GM18520 (cell line): ENCODE measurements around the gene PSORS1C1.

Experiments
- ATAC-seq: cut with Tn5 transposase; IDR thresholded peaks from one replicate; pipeline ENCODE4 v1.9.1; 2021; ENCODE audit not compliant: unreplicated experiment

PSORS1C1 gene

DNA sequence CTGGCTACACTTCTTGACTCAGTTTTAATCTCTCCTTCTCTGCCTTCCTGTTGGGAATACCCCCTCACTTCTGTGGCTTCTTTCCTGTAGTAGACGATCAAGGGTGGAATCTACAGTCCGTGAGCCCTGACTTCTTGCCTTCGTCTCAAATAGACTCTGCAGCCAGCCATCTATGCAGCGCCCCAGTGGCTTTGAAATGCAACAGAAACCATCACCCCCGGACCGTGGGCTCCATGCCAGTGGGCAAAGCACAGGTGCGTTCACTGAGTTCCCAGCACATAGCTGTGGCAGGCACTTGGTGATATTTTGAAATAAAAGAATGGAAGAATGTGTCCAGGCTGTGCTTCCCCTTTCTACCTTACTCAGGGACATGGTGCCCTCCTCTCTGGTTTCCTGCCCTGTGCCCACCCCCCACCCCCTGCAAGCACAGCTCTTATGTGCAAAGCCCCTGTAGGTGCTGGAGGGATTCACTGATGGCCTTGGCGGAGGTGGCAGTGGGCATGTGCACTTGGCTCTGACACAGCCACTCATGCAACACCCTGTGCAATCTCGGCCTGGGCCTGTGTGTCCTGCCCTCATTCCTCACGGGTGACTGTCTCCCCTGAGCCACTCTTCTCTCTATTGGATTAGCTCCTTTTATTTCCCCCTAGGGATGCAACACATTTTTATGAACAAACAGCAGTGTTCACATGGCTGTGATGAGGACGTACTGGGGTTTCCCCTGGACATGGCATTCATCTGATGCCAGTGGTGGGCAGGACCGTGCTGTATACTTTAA, 11.2 kb downstream of the PSORS1C1 start:
- no peak for ATAC-seq

DNA sequence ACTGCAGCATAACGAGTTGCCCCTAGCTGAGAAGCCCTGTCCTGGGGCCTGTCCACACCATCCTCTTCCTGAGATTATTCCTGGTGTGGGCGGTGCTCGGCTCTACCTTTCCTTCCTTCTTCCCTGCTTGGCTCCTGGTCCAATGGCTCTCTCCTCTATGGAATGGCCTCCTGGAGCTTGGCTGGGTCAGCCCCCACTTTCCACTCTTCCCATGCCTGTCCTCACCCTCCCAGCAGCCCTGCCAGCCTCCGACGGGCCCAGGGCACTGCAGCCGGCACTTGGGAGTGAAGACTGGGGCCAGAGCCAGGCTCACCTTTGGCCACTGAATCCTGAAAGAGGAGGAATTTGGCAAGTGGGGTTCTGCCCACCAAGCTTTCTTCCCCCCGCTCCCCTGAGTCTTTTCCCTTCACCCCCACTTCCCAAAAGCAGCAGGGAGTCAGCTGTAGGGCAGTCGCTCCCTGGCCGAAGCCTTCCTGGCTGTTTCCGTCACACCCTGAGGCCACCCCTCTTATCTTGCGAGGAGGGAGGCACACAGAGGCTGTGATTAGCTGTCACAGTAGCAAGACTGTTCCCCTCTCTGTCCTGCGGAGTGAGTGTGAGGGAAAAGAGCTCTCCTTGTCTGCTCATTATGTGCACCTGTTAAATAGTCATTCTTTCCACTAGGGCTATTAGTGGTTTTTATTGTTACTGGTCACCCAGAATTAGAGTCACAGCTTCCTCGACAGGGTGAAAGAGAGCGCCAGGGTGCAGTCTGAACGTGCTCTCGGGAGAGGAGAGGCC, 12.0 kb downstream of the PSORS1C1 start:
- no peak for ATAC-seq

DNA sequence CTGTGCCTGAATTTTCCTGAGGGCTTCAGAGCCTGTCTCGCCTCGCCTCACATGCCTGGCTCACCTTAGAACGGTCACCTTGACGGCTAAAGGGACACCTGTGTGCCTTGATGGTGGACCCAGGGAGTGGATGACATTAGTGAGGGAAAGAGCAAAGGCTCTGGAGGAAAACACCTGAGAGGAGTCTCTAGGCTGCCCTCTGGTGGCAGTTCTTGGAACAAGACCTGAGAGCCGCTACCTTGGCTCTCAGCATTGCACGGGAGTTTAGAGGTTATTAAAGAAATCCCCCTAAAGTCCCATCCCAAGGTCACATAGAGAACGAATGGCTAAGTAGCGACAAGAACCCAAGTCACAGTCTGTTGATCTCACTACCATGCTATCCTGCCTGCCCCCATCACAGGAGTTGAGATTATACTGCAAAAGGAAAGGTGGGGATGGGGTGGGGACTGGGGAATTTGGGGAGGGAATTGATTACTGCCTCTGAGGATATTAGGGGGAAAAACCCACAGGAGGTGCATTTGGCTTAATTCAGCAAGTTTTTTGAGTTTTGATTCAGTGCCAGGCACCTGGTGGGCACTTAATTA, 13.6 kb downstream of the PSORS1C1 start:
- ATAC-seq, result no peak

DNA sequence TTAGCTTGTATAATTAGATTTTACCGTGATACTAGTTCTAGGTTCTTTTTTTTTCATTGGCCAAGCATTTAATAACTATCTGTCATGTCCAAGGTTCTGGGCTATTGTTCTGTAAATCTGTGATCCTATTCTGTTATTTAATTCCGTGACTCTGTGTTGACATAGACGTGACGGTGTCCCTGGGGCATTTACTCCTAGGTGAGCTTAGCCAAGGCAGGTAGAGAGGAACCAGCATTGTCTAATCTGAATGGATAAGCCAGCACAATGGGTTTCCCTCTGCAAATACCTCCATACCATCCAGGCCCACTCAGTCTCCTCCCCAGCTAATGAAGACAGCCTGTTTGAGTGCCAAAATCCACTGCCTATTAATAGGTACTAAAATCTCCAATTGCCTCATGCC, 14.5 kb downstream of the PSORS1C1 start:
- ATAC-seq, result no peak

DNA sequence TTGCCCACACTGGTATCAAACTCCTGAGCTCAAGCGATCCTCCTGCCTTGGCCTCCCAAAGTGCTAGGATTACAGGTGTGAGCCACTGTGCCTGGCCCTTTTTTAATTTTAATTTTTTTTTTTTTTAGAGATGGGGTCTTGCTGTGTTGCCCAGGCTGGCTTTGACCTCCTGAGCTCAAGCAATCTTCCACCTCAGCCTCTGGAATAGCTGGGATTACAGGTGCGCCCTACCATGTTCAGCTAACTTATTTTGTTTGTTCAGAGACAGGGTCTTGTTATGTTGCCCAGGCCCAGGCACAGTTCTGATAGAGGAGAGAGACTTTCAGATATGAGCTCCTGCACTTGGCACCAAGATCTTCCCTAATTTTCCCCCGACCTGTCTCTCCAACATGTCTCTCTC, 16.2 kb downstream of the PSORS1C1 start:
- ATAC-seq, result no peak

DNA sequence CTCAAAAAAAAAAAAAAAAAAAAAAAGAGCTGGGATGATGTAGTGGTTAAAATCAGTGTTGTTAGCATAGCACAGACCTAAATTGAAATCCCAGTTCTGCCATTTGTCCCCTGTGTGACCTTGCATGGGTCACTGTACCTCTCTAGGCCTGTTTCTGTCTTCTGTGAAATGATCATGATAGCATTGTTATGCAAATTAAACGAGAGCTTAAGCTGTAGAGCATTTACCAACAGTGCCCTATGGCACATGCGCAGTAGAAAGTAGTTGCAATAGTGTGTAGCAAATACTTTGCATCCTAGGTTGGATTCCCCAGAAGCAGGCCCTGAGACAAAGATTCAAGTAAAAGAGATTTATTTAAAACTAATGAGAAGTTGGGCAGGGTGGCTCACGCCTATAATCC, 17.0 kb downstream of the PSORS1C1 start:
- no peak for ATAC-seq

DNA sequence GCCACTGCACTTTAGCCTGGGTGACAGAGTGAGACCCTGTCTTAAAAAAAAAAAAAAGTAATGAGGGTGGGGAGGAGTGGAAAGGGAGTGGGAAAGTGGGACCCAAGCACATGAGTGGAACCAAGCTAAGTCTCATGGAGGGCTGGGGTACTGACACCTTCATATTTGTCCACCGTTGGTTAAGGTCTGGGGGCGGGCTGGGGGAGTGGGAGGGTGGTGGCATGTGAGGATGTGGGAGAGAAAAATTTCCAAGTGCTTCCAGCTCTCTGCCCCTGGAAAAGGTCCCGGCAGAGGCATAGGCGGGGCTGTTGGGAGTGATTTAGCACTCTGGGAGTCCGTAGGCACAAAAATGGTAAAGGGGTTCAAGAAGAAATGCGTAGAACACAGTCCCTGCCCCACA, 18.2 kb downstream of the PSORS1C1 start:
- ATAC-seq, result no peak

DNA sequence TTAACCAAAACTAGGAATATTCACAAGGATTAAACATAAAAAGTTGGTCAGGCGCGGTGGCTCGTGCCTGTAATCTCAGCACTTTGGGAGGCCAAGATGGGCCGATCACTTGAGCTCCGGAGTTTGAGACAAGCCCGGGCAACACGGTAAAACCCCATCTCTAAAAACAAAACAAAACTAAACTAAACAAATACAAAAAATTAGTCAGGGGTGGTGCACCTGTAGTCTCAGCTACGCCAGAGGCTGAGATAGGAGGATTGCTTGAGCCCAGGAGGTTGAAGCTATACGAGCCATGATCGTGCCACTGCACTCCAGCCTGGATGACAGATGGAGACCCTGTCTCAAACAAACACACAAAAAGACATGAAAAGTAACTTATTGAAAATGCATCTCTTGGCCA, 21.1 kb downstream of the PSORS1C1 start:
- ATAC-seq, result no peak

DNA sequence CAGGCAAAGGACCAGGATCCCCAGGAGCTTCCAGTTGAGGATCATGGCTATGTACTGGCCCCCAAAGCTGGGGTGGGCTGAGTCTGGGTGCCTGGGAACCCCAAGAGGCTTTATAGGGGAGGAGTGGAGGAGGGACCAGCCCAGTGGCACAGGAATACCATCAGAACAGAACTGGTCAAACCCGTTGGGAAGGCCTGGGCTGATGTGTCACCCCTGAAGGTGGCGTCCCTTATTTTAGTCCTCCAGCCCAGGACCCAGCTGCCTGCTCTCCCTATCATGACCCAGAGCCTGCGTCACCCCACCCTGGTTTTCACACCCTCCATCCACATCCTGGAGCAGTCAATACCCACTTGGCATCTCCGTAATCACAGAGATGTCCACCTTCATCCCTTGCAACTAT, 24.4 kb downstream of the PSORS1C1 start, which contains the start of gene PSORS1C2:
Gene PSORS1C2, minus strand, starts transcription at position 85 of the 400 bp plus-strand sequence. Its CDS starts 40 bp downstream, at position 45.
- ATAC-seq, result no peak

DNA sequence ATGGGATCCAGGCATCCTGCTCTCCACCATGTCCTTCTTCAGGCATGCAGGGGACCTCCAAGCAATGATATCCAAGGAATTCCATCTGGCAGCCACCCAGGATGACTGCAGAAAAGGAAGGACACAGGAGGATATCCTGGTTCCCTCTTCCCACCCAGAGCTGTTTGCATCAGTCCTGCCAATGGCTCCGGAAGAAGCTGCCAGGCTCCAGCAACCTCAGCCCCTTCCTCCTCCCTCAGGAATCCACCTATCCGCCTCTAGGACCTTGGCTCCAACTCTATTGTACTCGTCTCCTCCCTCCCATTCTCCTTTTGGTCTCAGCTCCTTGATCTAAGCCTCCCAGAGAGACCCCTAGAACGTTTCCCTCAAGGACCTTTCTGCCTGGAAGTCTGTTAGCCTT, 25.0 kb downstream of the PSORS1C1 start:
- no peak for ATAC-seq

DNA sequence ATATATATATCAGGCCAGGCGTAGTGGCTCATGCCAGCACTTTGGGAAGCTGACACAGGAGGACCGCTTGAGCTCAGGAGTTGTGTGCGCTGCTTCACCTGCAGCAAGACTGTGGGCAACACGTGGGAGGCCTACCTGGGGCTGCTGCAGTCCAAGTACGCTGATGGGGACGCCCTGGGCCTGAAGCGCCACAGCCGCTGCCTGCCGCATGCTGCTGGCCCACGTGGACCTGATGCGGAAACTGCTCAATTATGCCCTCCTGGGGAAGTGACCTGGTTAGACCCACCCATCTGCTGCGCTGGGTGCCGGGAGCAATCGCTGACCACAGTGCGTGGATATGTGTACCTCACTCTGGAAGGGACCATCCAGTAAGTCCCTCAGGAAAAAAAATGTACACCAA, 26.0 kb downstream of the PSORS1C1 start:
- no peak for ATAC-seq

DNA sequence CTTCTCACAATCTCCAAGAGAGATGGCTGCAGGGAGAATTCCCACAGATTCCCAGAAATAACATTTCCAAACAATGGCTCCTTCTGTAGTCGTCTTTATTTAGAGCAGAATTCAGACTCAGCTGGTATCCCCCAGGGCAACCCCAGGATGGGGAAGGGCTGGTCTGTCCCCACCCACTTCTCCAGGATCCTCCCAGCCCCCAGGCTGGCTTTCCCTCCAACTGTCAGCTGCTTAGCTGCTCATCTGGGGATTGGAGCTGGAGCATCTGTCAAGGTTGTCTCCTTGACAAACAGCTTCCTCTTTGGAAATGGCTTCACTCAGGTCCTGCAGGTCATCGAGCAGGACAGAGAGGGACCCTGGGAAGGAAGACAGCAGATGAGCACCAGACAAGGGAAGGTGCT, 27.8 kb downstream of the PSORS1C1 start:
- ATAC-seq, result no peak

DNA sequence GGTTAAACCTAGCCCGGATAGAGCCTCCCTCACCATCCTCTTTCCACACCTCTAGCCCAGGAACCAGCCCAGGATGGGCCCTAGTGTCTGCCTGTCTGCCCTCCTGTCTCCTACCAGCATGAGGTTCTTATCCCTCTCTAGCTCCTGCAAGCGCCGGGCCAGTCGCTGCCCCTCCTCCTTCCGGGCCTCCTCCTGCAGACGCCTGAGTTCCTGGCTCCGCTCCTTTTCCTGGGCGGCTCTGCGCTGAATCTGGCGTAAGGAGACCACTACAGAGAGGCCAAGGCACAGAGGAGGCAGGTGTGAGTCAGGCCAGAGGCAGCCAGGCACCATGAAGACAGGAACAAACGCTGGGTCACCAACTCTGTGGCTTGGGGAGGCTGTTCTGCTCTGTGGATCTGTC, 28.5 kb downstream of the PSORS1C1 start:
- ATAC-seq, result no peak

DNA sequence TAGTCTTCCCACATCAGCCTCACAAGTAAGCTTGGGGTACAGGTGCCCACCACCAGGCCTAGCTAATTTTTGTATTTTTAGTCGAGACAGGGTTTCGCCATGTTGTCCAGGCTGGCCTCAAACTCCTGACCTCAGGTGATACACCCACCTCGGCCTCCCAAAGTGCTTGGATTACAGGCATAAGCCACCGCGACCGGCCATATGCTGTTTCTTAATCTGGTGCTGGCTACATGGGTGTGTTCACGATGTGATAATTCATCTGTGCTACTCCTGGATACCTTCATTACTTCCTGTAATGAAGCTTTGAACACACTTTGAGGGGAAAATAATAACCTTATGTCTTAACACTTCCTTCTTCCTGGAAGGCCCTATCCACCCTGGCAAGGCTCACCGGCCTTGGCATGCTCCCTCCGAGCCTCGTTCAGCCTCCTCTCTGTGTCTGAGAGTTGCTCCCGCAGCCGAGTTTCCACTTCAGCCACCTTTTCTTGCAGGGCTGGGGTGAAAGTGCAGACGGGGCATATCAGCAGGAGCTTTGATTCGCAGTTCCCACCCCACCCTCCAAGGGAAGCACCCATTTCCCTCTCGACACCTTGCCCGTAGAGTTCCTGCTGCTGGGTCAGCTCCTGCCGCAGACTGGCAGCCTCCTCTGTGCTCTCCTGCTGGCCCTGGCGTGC, 29.8 kb downstream of the PSORS1C1 start:
- ATAC-seq, result no peak

DNA sequence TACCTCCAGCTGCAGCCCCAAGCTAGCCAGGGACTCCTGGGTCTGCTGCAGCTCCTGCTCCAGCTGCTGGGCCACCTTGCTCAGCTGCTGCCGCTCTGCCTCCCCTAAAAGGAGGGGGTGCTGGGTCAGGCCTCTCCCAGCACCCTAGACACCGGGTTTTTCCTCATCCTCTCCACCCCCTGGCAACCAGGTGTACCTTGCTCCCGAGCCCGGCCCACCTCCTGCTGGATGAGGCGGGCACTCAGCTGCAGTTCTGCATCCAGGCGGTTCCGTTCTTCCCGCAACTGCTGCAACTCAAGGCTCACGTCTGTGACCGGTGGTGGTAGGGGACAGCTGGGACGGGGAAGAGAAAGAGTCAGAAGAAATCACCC, 30.4 kb downstream of the PSORS1C1 start:
- no peak for ATAC-seq

DNA sequence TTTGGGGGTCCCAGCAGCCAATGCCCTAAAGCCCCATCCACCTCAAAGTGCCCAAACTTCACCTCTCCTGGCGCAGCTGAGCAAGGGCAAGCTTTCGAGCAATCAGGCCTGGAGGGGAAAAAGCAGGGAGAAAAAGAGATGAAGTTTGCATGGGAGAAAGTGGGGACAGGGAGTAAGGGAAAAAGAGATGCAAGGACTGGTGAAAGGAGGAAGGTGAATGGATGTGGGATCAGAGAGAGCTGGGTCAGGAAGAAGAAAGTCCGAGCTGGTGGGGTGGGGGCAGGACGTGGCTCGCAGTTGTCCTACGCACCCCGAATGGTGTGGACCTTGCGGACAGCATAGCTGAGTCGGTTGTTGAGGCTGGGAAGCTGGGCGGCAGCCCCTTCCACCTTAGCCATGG, 30.8 kb downstream of the PSORS1C1 start:
- no peak for ATAC-seq

DNA sequence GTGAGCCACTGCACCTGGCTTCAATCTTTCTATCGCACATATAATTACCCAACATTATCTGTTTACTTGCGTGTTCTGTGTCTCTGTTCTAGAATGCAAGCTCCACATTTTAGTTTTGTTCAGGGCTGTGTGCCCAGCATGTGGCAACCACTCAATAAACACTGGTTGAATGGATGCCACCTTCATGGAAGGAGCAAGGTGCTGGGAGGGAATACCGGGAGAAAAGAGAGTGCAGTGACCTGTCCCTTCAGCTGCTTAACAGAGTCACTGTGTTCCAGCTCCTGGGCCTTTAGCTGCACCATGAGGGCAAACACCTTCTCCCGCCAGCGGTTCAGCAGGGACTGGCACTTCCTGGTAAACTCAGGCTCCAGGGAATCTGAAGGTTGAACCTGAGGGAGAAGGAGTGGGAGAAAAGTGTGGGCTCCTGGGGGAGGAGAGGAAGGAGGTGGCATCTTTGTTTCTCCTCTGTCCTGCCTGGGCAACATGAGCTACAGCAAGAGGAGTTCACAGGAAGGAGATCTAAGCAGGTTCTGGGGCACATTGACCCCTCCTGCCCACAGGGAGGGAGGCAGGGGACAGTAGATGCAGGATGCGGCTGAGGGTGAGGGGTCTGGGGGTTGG, 35.3 kb downstream of the PSORS1C1 start:
- no peak for ATAC-seq

DNA sequence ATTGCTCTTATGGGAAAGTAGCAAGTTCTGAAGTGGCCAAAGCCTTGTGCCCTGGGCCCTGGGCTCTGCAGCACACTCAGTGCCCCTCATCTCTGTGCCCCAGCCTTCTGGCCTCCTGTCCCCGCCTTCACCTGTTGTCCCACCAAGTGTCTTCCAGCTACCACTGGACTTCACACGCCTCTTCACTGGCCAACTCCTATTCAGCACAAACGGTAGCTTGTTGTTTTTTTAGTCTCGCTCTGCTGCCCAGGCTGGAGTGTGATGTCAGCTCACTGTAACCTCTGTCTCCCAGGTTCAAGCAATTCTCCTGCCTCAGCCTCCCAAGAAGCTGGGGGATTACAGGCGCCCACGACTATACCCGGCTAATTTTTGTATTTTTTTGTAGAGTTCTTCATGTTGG, 38.2 kb downstream of the PSORS1C1 start:
- no peak for ATAC-seq

DNA sequence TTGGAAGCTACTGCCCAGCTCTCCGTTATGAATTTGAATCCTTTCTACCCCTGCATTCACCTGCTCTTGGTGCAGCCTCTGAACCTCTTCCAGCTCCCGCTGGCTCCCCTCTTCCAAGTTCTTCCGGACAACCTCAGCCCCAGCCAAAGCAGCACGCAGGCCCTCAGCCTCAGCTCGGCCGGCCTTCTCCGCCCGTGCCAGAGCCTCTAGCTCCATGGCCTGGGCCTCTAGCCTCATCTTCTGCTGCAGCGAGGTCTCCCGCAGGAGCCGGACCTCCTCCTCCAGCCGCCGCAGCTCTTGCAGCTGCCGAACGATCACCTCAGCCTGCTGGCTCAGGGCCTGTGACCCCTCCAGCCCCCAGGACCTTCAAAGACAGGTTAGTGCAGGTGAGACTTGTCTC, 39.8 kb downstream of the PSORS1C1 start:
- no peak for ATAC-seq

DNA sequence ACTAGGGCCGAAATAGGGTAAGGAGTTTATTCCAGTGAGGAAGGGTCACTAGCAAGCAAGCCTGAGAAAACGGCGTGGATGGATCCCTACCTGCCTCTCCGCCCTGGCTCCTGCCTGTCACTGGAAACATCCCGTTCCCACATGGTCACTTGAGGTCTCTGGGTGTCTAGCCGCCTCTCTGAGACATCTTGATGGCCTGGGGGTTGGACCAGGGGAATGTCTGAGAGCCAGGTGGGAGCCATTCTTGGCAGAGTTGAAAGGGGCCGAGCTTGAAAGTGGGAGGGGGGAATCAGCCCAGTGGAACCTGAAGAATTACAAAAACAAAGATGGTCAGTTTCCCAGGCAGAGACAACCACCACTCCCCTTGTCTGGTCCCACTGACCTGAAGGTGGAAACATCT, 42.0 kb downstream of the PSORS1C1 start:
- ATAC-seq, result no peak

DNA sequence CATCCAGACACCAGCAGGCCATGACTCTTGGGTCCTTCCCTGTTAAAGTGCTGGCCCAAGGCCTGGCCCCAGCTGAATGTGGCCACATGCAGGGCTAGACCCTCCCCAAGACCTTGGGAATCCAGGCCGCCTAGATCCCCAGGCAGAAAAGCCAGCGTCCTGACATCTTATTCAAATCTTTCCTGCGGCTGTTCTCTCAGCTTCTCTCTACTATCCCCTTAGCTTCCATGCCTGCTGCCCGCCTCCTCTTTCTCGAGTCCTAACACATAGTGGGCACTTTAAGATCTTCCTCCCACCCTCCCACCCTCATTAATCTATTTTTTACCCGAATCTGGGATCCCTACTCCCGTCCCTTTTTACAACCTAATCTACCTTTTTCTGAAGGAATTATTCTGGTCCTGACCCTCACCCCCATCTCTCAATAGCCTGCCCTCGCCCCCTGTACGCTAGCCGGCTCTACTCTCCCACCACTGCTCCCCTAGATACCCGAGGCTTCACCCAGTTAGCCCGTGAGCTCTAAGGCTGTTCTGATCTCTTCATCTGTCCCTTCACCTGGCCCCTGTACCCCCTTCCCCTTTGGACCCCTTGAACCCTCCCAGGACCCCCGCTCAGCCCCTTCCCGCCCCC, 43.0 kb downstream of the PSORS1C1 start, which contains the start of gene CCHCR1:
Gene CCHCR1, minus strand, starts transcription at position 290 of the 627 bp plus-strand sequence. Its CDS starts 202 bp downstream, at position 88.
- ATAC-seq, result no peak
